GM21381 (cell line): Measurements from ENCODE around the gene EMC10.
"Not testable (repeated sequence)": the region's sequence is repeated elsewhere in the genome, so short reads cannot be mapped to it uniquely, and the experiment has no call there.

ENCODE experiments used
- ATAC-seq: cut with Tn5 transposase; IDR thresholded peaks from one replicate; pipeline ENCODE4 v1.9.1; 2021; ENCODE audit warnings: mild to moderate bottlenecking, moderate library complexity; ENCODE audit not compliant: unreplicated experiment

Gene EMC10

GRCh38 chr19:50450369-50451222 lies 25.7 kb upstream of the EMC10 start:
- ATAC-seq = no peak

GRCh38 chr19:50451223-50451534 lies 25.1 kb upstream of the EMC10 start:
- ATAC-seq = no peak

- ATAC-seq = no peak
Measured at GRCh38 chr19:50453243-50453642, 23.1 kb upstream of the EMC10 start.

DNA sequence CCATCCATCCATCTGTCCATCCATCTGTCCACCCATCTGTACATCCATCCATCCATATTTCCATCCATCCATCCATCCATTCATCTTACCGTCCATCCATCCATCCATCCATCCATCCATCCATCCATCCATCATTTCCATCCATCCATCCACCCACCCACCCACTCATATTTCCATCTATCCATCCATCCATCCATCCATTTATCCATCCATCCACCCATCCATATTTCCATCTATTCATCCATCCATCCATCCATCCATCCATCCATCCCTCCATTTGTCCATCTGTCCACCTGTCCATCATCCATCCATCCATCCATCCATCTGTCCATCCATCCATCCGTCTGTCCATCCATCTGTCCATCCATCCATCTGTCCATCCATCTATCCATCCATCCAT lies 20.3 kb upstream of the EMC10 start:
- ATAC-seq = no peak

DNA sequence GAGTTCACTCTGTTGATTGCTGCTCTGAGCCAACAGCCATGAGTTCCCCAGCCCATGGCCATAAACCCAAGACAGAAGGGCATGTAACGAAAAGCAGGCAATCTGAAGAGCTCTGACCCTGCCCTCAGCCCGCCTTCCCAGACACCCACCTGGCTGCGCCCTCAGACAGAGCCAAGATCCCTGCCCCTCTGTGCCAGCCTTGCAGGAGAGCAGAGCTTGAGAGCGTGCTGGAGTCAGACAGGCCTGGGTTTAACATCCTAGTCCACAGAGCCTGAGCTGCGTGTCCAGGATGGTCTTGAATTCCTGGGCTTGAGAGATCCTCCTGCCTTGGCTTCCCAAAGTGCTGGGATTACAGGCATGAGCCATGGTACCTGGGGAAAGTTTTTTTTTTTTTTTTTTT lies 19.0 kb upstream of the EMC10 start:
- no peak for ATAC-seq

GRCh38 chr19:50458396-50459066 lies 17.8 kb upstream of the EMC10 start:
- no peak for ATAC-seq

DNA sequence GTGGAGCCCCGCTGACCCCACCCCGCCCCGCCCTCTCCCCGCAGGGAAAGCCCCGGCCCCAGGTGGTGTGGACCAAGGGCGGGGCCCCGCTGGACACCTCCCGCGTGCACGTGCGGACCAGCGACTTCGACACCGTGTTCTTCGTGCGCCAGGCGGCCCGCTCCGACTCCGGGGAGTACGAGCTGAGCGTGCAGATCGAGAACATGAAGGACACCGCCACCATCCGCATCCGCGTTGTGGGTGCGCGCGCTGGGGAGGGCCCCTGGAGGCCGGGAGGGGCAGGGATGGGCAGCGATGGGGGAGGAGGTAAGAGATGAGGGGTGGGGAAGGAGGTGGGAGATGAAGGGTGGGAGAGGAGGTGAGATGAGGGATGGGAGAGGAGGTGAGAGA lies 17.2 kb upstream of the EMC10 start:
- ATAC-seq = no peak

DNA sequence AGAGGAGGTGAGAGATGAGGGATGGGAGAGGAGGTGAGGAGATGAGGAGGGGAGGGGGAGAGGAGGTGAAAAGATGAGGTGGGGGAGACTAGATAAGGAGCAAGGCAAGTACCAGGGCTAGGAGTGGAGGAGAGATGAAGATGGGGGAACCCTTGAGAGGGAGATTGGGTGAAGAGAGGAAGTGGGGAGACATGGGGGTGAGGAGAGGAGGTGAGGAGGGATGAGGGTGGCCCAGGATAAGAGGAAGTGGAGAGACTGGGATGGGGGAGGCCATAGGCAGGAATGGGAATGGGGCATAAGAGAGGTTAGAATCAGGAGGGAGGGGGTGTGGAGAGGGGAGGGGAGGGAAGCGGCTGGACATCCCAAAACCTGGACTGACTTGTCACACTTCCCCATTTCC lies 16.7 kb upstream of the EMC10 start:
- no peak for ATAC-seq

- peak; percentile 55 for ATAC-seq
Measured at GRCh38 chr19:50460161-50460765, 16.0 kb upstream of the EMC10 start.

GRCh38 chr19:50461066-50461875 lies 15.0 kb upstream of the EMC10 start:
- ATAC-seq = no peak

DNA sequence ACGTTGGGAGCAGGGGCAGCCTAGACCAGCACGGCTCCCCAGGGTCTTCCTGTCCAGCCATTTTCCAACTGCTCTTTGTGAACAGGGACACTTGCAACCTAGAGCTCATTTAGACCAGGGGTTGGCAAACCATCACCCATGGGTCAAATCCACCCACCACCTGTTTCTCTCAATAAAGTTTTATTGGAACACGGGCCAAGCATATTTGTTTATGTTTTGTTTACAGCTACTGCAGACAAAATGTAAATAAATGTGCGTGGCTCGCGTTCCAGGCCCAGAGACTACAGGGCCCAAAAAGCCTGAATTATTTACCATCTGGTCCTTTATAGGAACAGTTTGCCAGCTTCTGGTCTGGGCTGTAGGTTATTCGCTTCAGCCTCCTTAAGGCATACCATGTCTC lies 13.3 kb upstream of the EMC10 start:
- ATAC-seq = no peak

DNA sequence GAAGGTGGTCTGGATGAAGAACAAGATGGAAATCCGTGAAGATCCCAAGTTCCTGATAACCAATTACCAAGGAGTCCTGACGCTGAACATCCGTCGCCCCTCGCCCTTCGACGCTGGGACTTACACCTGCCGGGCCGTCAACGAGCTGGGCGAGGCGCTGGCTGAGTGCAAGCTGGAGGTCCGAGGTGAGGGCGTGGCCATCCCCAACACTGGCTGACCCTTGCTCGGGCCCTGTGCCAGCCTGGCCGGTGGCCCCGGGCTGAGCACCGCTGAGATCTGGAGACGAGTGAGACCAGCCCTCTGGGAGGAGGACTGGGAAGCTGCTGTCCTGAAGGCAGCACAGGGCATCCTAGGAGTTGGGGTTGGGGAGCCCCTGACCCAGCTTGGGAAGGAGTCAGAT lies 12.0 kb upstream of the EMC10 start:
- no peak for ATAC-seq

DNA sequence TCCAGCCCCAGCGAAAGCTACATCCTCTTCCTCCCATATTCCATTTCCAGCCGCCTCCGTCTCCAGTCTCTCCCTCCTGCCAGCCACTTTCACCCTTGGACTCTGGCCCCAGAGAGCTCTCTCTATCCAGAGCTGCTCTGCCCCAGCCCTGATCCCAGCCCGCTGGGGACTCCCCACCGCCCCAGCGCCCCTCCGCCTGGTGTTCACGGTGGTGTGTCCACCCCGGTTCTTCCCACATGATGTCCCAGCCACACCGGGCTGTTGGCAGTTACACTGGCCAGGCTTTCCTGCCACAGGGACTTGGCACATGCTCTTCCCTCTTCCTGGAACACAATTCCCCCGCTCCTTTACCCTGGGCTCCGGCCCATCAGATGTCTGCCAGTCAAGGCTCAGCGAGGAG lies 11.3 kb upstream of the EMC10 start:
- no peak for ATAC-seq

DNA sequence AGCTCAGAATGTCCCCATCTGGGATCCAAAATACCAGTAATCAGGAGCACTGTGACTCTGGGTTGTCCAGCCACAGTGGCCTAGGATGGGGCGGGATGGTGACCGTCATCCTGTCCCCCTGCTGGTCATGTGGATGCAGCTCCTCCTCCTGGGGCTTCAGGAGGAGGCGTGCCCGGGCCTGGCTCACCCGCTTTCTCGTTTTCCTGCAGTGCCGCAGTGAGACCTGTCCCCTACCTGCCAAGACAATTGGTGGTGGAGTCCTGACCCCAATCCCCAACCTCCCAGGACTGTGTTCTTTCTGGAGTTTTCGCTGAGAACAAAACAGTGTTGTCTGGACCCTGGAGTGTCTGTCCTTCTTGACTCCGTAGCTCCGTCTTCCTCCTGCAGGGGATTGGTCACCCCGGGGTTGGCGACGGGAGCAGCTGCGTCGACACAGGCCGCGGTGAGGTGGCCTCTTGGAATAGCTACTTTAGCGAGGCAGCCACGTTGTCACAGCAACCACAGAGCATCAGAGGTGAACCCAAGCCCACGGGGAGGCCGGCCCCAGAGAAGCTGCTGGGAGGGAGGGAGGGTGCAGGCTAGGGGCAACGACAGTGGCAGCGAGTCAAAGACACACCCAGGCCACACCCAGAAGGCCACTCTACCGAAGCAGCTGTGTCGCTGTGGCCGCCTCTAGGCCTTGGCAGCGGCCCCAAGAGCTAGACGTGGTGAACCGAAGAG lies 10.2 kb upstream of the EMC10 start:
- ATAC-seq = no peak

DNA sequence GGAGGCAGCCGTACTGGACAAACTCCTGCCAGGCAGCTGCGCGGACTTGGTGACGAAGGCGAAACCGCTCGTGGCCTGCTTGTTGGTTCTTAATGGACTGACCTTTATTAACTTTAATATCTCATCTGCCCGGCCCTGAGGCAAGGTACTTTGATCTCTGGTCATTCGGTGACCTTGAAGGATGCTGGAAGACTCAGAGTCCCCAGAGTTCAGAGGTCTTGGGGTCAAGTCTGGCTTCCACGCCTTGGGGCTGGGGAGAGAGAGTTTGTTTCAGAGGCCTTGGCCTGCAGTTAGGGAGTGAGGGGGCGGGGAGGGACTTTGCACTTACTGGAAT lies 9.6 kb upstream of the EMC10 start:
- no peak for ATAC-seq

DNA sequence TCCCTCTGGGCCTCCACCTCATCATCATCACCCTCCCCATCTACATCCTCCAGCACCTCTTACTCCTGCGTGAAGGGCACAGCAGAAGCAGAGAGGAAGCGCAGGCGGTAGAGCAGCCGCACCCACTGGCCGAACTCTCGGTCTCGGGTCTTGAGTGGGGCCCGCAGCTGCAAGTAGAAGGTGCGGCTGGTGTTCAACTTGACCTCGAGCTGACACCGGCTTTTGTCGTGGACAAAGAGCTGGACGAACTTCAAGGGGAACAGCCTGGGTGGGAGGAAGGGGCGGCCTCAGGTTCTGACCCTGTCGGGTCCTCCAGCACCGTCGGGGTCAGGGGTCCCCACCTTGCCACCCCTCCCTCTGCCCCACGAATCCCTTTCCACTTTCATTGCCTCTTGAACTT lies 8.7 kb upstream of the EMC10 start:
- no peak for ATAC-seq

- ATAC-seq = no peak
Measured at GRCh38 chr19:50468818-50469217, 7.5 kb upstream of the EMC10 start.

- ATAC-seq = not testable (repeated sequence)
Measured at GRCh38 chr19:50473336-50473735, 3.0 kb upstream of the EMC10 start.

GRCh38 chr19:50475101-50475568 lies 1.2 kb upstream of the EMC10 start:
- ATAC-seq = no peak

DNA sequence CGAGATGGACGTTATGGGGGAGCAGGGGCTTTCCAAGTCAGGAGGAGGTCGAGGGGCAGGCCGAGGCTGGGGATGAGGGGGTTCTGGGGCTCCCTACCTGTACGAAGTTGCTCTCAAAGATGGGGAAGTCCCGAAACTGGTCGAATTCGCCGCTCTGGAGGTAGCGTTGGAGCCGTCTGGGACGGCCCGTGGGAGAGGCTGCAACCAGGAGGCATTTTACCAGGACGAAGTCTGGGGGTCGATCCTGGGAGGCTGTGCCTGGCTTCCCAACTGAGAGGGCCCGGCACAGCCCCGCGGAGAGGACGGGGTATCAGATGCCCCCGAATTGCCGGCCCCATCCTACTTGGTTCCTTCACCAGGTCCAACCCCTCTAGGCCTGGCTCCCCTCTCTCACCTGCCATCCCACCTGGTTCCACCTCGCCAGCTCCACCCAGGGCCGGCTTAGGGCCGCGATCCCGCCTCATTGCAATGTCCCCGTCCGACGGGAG lies 527 bp upstream of the EMC10 start:
- peak; percentile 6 for ATAC-seq

GRCh38 chr19:50476907-50477238 lies 566 bp downstream of the EMC10 start:
- no peak for ATAC-seq
